Breast epithelium (tissue), 3 donors: ENCODE results near the gene HEXIM2.

Source experiments
- POLR2AphosphoS5 ChIP-seq, 3 donors: sonication (generic); formaldehyde crosslinking; IDR thresholded peaks; one replicate each; pipeline ENCODE4 v1.6.1; 2017; ENCODE audit warnings: antibody characterized with exemption in 3 of 3
- TF ChIP-seq, protein P1 (sequence below), 3 donors: fragments of 450-650 bp; IDR thresholded peaks; one replicate each; pipeline ENCODE4 v1.5.1; 2016 to 2017; ENCODE audit warnings: antibody characterized with exemption in 3 of 3, mild to moderate bottlenecking in 3 of 3, moderate library complexity in 3 of 3

DNA sequence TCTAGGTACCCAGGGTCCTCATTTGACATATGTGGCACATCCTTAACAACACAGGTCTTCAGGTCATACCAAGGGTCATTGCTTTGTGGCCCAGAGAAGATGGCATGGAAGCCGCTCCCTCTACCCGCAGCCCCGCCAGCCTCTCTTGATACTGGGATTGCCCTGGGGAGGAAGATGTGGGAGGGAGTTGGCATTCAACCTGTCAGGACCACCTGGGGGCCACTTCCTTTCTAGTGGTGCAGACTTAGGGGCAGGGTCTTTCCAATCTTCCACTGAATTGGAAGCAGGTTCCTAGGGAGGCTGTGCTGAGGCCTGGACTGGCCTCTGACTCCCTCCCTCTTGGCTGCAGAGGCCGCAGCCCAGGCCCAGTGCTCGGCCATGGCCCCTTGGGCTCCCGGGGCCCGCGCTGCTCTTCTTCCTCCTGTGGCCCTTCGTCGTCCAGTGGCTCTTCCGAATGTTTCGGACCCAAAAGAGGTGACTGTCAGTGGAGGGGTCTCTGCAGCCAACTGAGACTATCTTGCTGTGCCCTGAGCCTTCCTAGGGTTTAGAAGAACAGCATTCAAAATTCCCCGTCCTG, 18.5 kb upstream of the HEXIM2 start:
- TF ChIP-seq, protein P1, sequence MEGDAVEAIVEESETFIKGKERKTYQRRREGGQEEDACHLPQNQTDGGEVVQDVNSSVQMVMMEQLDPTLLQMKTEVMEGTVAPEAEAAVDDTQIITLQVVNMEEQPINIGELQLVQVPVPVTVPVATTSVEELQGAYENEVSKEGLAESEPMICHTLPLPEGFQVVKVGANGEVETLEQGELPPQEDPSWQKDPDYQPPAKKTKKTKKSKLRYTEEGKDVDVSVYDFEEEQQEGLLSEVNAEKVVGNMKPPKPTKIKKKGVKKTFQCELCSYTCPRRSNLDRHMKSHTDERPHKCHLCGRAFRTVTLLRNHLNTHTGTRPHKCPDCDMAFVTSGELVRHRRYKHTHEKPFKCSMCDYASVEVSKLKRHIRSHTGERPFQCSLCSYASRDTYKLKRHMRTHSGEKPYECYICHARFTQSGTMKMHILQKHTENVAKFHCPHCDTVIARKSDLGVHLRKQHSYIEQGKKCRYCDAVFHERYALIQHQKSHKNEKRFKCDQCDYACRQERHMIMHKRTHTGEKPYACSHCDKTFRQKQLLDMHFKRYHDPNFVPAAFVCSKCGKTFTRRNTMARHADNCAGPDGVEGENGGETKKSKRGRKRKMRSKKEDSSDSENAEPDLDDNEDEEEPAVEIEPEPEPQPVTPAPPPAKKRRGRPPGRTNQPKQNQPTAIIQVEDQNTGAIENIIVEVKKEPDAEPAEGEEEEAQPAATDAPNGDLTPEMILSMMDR (IDR thresholded peaks at IDR 0.05) = no peak
- no peak for TF ChIP-seq POLR2AphosphoS5 (IDR thresholded peaks at IDR 0.05)
